H1 (cell line): ENCODE measurements around the gene ZFP36L2. TPM values are rescaled to one million over a fixed set of nuclear protein-coding genes. Genes with fewer than 3 reads are reported as not detected.
A peak's percentile ranks its signal among the peaks of the same experiment; 100 is the strongest.

Source experiments
- CTCF ChIA-PET: fragments of 300-600 bp; sonication (Branson Sonifier 250); formaldehyde crosslinking; loops from one replicate; lab custom pipeline; 2021; ENCODE audit not compliant: partially characterized antibody; lab: Charles Lee
- POLR2A ChIA-PET: fragments of 300-600 bp; sonication (Branson Sonifier 250); formaldehyde crosslinking; loops from one replicate; lab custom pipeline; 2021; ENCODE audit warnings: inconsistent platforms; ENCODE audit not compliant: partially characterized antibody; lab: Charles Lee
- DNase-seq, 2 experiments: peaks; one replicate each; pipeline versions ENCODE4 v3.0.0 to v3.0.0-alpha.2; 2010 to 2022; ENCODE audit warnings: low spot score in 2 of 2, low read depth in 1 of 2, mixed read lengths in 1 of 2
- FAIRE-seq: peaks from 2 replicates; lab custom pipeline; 2011; peaks lifted over from hg19 to GRCh38; lab: Jason Lieb, UNC
- H2AFZ ChIP-seq: 2 replicates; pipeline ENCODE4 v1.8.1; 2012; ENCODE audit warnings: low read length, inconsistent platforms
- H2AK5ac ChIP-seq: 2 replicates; pipeline ENCODE4 v1.6.1; 2013; ENCODE audit warnings: low read depth, low read length
- H2BK120ac ChIP-seq: replicated peaks from 2 replicates; pipeline ENCODE3; 2013; ENCODE audit warnings: low read depth, low read length, inconsistent platforms
- H2BK12ac ChIP-seq: 2 replicates; pipeline ENCODE4 v1.6.1; 2013; ENCODE audit warnings: low read depth, low read length
- H2BK15ac ChIP-seq: 2 replicates; pipeline ENCODE4 v1.6.1; 2013; ENCODE audit warnings: low read length
- H2BK20ac ChIP-seq: 2 replicates; pipeline ENCODE4 v1.6.1; 2013; ENCODE audit warnings: low read length
- H2BK5ac ChIP-seq: 2 replicates; pipeline ENCODE4 v1.6.1; 2013; ENCODE audit warnings: low read depth, low read length
- H3K14ac ChIP-seq: 2 replicates; pipeline ENCODE4 v1.6.1; 2013; ENCODE audit warnings: inconsistent platforms; ENCODE audit not compliant: insufficient read length
- H3K18ac ChIP-seq: 2 replicates; pipeline ENCODE4 v1.6.1; 2013; ENCODE audit warnings: low read length; ENCODE audit errors: extremely low read depth
- H3K23ac ChIP-seq: 2 replicates; pipeline ENCODE4 v1.6.1; 2013; ENCODE audit warnings: inconsistent platforms; ENCODE audit not compliant: insufficient read length
- H3K23me2 ChIP-seq: 2 replicates; pipeline ENCODE4 v1.6.1; 2013; ENCODE audit warnings: low read depth, low read length
- H3K27ac ChIP-seq: 2 replicates; pipeline ENCODE4 v1.6.1; 2011; ENCODE audit warnings: low read depth, low read length, inconsistent platforms
- H3K27me3 ChIP-seq, 4 experiments: replicated peaks in 1 of 4; 1 replicate in 1 of 4; 2 replicates in 3 of 4; pipeline versions ENCODE4 v1.6.1 to v1.8.1; 2011 to 2013; ENCODE audit warnings: low read length in 3 of 4, mild to moderate bottlenecking in 3 of 4, inconsistent platforms in 2 of 4, mixed read lengths in 2 of 4, moderate library complexity in 1 of 4; ENCODE audit not compliant: control insufficient read depth in 3 of 4, insufficient read depth in 3 of 4; ENCODE audit errors: extremely low read depth in 1 of 4
- H3K36me3 ChIP-seq, 4 experiments: 2 replicates each; pipeline versions ENCODE4 v1.6.1 to v1.8.1; 2011 to 2013; ENCODE audit warnings: mild to moderate bottlenecking in 4 of 4, low read length in 3 of 4, moderate library complexity in 2 of 4, control low read depth in 1 of 4, inconsistent platforms in 1 of 4; ENCODE audit not compliant: insufficient read depth in 4 of 4, control insufficient read depth in 2 of 4
- H3K4ac ChIP-seq: replicated peaks from 2 replicates; pipeline ENCODE3; 2013; ENCODE audit warnings: low read length, low read depth, mixed read lengths, inconsistent platforms; ENCODE audit not compliant: insufficient read length
- H3K4me1 ChIP-seq, 4 experiments: replicated peaks in 1 of 4; 1 replicate in 1 of 4; 2 replicates in 3 of 4; pipeline versions ENCODE4 v1.6.1 to v1.8.1; 2011 to 2013; ENCODE audit warnings: low read length in 3 of 4, inconsistent platforms in 2 of 4, mixed read lengths in 1 of 4; ENCODE audit not compliant: insufficient read depth in 4 of 4, control insufficient read depth in 3 of 4
- H3K4me2 ChIP-seq, 2 experiments: 2 replicates each; pipeline versions ENCODE4 v1.6.1 to v1.8.1; 2011 to 2013; ENCODE audit warnings: low read depth in 2 of 2, low read length in 2 of 2, control low read depth in 1 of 2, inconsistent platforms in 1 of 2, mild to moderate bottlenecking in 1 of 2; ENCODE audit not compliant: insufficient read depth in 1 of 2
- H3K4me3 ChIP-seq, 4 experiments: fragments of 200-600, 300-600 bp in 1 of 4; sonication (generic), shearing (Covaris generic), sonication (Bioruptor Twin) in 1 of 4; 2 replicates each; pipeline versions ENCODE4 v1.5.1 to v1.8.1; 2011 to 2016; ENCODE audit warnings: low read length in 4 of 4, low read depth in 3 of 4, control low read depth in 2 of 4, inconsistent platforms in 2 of 4, mild to moderate bottlenecking in 2 of 4, mixed read lengths in 1 of 4, moderate library complexity in 1 of 4; ENCODE audit not compliant: insufficient read depth in 2 of 4; ENCODE audit errors: extremely low read depth in 1 of 4
- H3K56ac ChIP-seq: replicated peaks from 2 replicates; pipeline ENCODE3; 2013; ENCODE audit warnings: low read depth, mild to moderate bottlenecking, mixed read lengths, low read length, inconsistent platforms; ENCODE audit not compliant: insufficient read length
- H3K79me1 ChIP-seq: 2 replicates; pipeline ENCODE4 v1.6.1; 2013; ENCODE audit warnings: low read depth, low read length, control low read depth
- H3K79me2 ChIP-seq, 2 experiments: 2 replicates each; pipeline versions ENCODE4 v1.6.1 to v1.8.1; 2012 to 2013; ENCODE audit warnings: low read length in 2 of 2, mild to moderate bottlenecking in 2 of 2, inconsistent platforms in 1 of 2; ENCODE audit not compliant: insufficient read depth in 2 of 2, control insufficient read depth in 1 of 2
- H3K9ac ChIP-seq, 4 experiments: replicated peaks in 1 of 4; 1 replicate in 1 of 4; 2 replicates in 3 of 4; pipeline versions ENCODE4 v1.6.1 to v1.8.1; 2011 to 2013; ENCODE audit warnings: low read depth in 3 of 4, low read length in 3 of 4, control low read depth in 2 of 4, mild to moderate bottlenecking in 2 of 4, moderate library complexity in 2 of 4, inconsistent platforms in 1 of 4; ENCODE audit errors: extremely low read depth in 1 of 4
- H3K9me3 ChIP-seq, 2 experiments: 2 replicates each; pipeline versions ENCODE4 v1.6.1 to v1.8.1; 2012 to 2013; ENCODE audit warnings: mild to moderate bottlenecking in 2 of 2, moderate library complexity in 2 of 2, control low read depth in 1 of 2, inconsistent platforms in 1 of 2, low read depth in 1 of 2, low read length in 1 of 2, mixed read lengths in 1 of 2; ENCODE audit not compliant: insufficient read depth in 2 of 2
- H4K20me1 ChIP-seq, 2 experiments: replicated peaks in 1 of 2; 2 replicates each; pipeline versions ENCODE3 to v1.8.1; 2011 to 2013; ENCODE audit warnings: inconsistent platforms in 2 of 2, low read length in 2 of 2, mild to moderate bottlenecking in 1 of 2; ENCODE audit not compliant: insufficient read depth in 2 of 2, control insufficient read depth in 1 of 2
- H4K5ac ChIP-seq: 2 replicates; pipeline ENCODE4 v1.6.1; 2013; ENCODE audit warnings: low read length, low read depth, mixed read lengths, inconsistent platforms; ENCODE audit not compliant: insufficient read length
- H4K8ac ChIP-seq: 2 replicates; pipeline ENCODE4 v1.8.0; 2013; ENCODE audit warnings: mild to moderate bottlenecking, moderate library complexity, low read length, inconsistent platforms; ENCODE audit not compliant: insufficient read depth; ENCODE audit errors: extremely low read depth
- H4K91ac ChIP-seq: replicated peaks from 2 replicates; pipeline ENCODE3; 2013; ENCODE audit warnings: low read length, mixed read lengths, inconsistent platforms; ENCODE audit not compliant: insufficient read length
- KDM5A ChIP-seq: fragments of 200-600 bp; IDR thresholded peaks from 2 replicates; pipeline ENCODE4 v1.7.1; 2012; ENCODE audit warnings: mild to moderate bottlenecking, low read length, inconsistent platforms, mixed read lengths
- MAX ChIP-seq: IDR thresholded peaks from 2 replicates; pipeline ENCODE4 v1.6.1; 2012; ENCODE audit warnings: inconsistent platforms
- NANOG ChIP-seq: IDR thresholded peaks from 2 replicates; pipeline ENCODE4 v1.6.1; 2011; ENCODE audit warnings: low read length, low read depth, mild to moderate bottlenecking, inconsistent platforms; ENCODE audit not compliant: insufficient read depth, poor library complexity, severe bottlenecking
- PHF8 ChIP-seq: fragments of 200-600 bp; sonication (generic); conservative IDR thresholded peaks from 2 replicates; pipeline ENCODE4 v1.7.1; 2012; ENCODE audit warnings: low read depth, mild to moderate bottlenecking, inconsistent platforms, low read length, moderate library complexity
- POLR2AphosphoS5 ChIP-seq: IDR thresholded peaks from 2 replicates; pipeline ENCODE4 v1.6.1; 2011; ENCODE audit warnings: low read depth, low read length
- WGBS, 2 experiments: shearing (Covaris generic) in 1 of 2; methylation state at CpG; one replicate each; pipeline versions ENCODE4 v1.1.6 to v1.1.7; 2013 to 2015; ENCODE audit warnings: low lambda C conversion rate in 2 of 2, mixed read lengths in 2 of 2, inconsistent platforms in 1 of 2, low coverage in 1 of 2, missing lambda C conversion rate in 1 of 2; ENCODE audit not compliant: insufficient replicate concordance in 2 of 2, insufficient coverage in 1 of 2, insufficient read length in 1 of 2; ENCODE audit errors: extremely low coverage in 1 of 2, missing lambda C conversion rate in 1 of 2; 5-methylcytosine and 5-hydroxymethylcytosine counted together
- polyA plus RNA-seq, 7 experiments: library from polyadenylated mRNA; depleted of rRNA in 3 of 7; stranded (reverse) in 5 of 7; unstranded in 2 of 7; fragments of >200 nt in 5 of 7; fragments of 200-250 nt in 2 of 7; gene quantifications; 1 replicate in 5 of 7; 2 replicates in 1 of 7; 4 replicates in 1 of 7; pipeline versions ENCODE4 v1.2.1 to v1.2.3, GENCODE V29; 2011 to 2013; ENCODE audit warnings: missing spikeins in 2 of 7, mixed read lengths in 2 of 7
- total RNA-seq: library from RNA; stranded (reverse); fragmentation: NEBNext Ultra II Directional; extraction: Animal tissue kit (Norgen Biotek cat#: 25700); gene quantifications from 2 replicates; pipeline ENCODE4 v1.2.1, GENCODE V29; 2021

The ZFP36L2 gene
- total and polyA plus RNA-seq, 2 of the 8 experiments (the other 6 are each of a cell fraction or from before 2014, with no cell fraction given), result 13.4 to 102 TPM

- no peak overlapping the region for H3K14ac ChIP-seq
- no peaks in the 10 kb centered on the region for H3K9me3 ChIP-seq
- no peak overlapping the region for H3K4ac ChIP-seq
- H3K4me2 ChIP-seq, result peak overlapping the region; percentile 78 to 80
- no peak overlapping the region for H2BK15ac ChIP-seq
- H4K91ac ChIP-seq, result no peak overlapping the region
- peaks cover 11 to 14% of the 10 kb centered on the region in 2 experiments for H4K20me1 ChIP-seq
- peak overlapping the region; percentile 39 for H4K5ac ChIP-seq
- WGBS, 2 experiments, result 40% methylated on average over 4 of the region's 4 CpGs; no CpG with 5 or more reads in 1 of the 2 experiments
- H3K4me1 ChIP-seq, result peaks cover 14 to 38% (median 27%) of the 10 kb centered on the region in 4 experiments
- CTCF ChIA-PET, result interaction anchor here (0.6 to 7.4 kb wide), 24 partner anchors 10 to 393 kb away, joined by 3 to 91 read pairs (median 4); no protein-coding TSS in a partner anchor
- H3K79me1 ChIP-seq, result no peaks in the 10 kb centered on the region
- DNase-seq, result no peak
- no peak overlapping the region for H2BK120ac ChIP-seq
- H2AFZ ChIP-seq, result no peak overlapping the region
- H3K36me3 ChIP-seq, result peaks cover 2 to 35% (median 17%) of the 10 kb centered on the region in 4 experiments; a peak in 6 of 8 replicates
- H2AK5ac ChIP-seq, result no peak overlapping the region
- H3K23me2 ChIP-seq, result peaks cover 11% of the 10 kb centered on the region
- no peak overlapping the region for H3K23ac ChIP-seq
- H4K8ac ChIP-seq, result no peak overlapping the region
- H2BK5ac ChIP-seq, result no peak overlapping the region
- no peak overlapping the region; a peak in 1 of 7 replicates for H3K9ac ChIP-seq
- no peak overlapping the region for H2BK12ac ChIP-seq
- TF ChIP-seq KDM5A, result no peak
- TF ChIP-seq POLR2AphosphoS5, result no peak
- no peak for TF ChIP-seq NANOG
- no peak for TF ChIP-seq MAX
- TF ChIP-seq PHF8, result no peak
- no peak overlapping the region for H2BK20ac ChIP-seq
- FAIRE-seq, result no peak
- H3K4me3 ChIP-seq, result peak overlapping the region; percentile 68 to 88 (median 85)
- H3K18ac ChIP-seq, result no peak overlapping the region; the same call in 1 of the 2 replicates
- no peaks in the 10 kb centered on the region for H3K27me3 ChIP-seq
- H3K56ac ChIP-seq, result no peak overlapping the region
- H3K27ac ChIP-seq, result no peak overlapping the region
- H3K79me2 ChIP-seq, result peaks cover 17 to 59% of the 10 kb centered on the region in 2 experiments
- POLR2A ChIA-PET, result interaction anchor here (1.4 to 8.6 kb wide), 3 partner anchors 44 to 90 kb away, joined by 3 to 52 read pairs (median 9); no protein-coding TSS in a partner anchor
These were observed 2.8 kb downstream of the ZFP36L2 start for GRCh38 chr2:43223521-43224001.
